H9 (cell line): ENCODE measurements around the gene P2RY8. TPM values are rescaled to one million over a fixed set of nuclear protein-coding genes. Genes with fewer than 3 reads are reported as not detected.

Source experiments
- DNase-seq: peaks from one replicate; pipeline ENCODE4 v3.0.0-alpha.2; 2017
- H2AFZ ChIP-seq: one replicate; pipeline ENCODE4 v1.6.1; 2013; ENCODE audit warnings: mild to moderate bottlenecking, low read length, control low read depth, moderate library complexity
- H2AK5ac ChIP-seq: 2 replicates; pipeline ENCODE4 v1.6.1; 2013; ENCODE audit warnings: low read length, control low read depth, mixed read lengths; ENCODE audit not compliant: insufficient read length
- H2BK120ac ChIP-seq: one replicate; pipeline ENCODE4 v1.6.1; 2013; ENCODE audit warnings: low read depth, mild to moderate bottlenecking, low read length, control low read depth, inconsistent platforms; ENCODE audit not compliant: poor library complexity, severe bottlenecking
- H2BK12ac ChIP-seq: 2 replicates; pipeline ENCODE4 v1.6.1; 2013; ENCODE audit warnings: low read length, control low read depth, mixed read lengths, low read depth; ENCODE audit not compliant: insufficient read length
- H2BK15ac ChIP-seq: 2 replicates; pipeline ENCODE4 v1.6.1; 2013; ENCODE audit warnings: low read depth, low read length, control low read depth
- H2BK20ac ChIP-seq: one replicate; pipeline ENCODE4 v1.6.1; 2013; ENCODE audit warnings: low read depth, mild to moderate bottlenecking, low read length, control low read depth, inconsistent platforms; ENCODE audit not compliant: poor library complexity, severe bottlenecking
- H2BK5ac ChIP-seq: 2 replicates; pipeline ENCODE4 v1.6.1; 2013; ENCODE audit warnings: low read length, control low read depth, mixed read lengths; ENCODE audit not compliant: insufficient read length
- H3K14ac ChIP-seq: 2 replicates; pipeline ENCODE4 v1.6.1; 2013; ENCODE audit warnings: low read length, control low read depth; ENCODE audit not compliant: insufficient read depth
- H3K18ac ChIP-seq: 2 replicates; pipeline ENCODE4 v1.6.1; 2013; ENCODE audit warnings: low read depth, mild to moderate bottlenecking, mixed read lengths, low read length, control low read depth; ENCODE audit not compliant: insufficient read length
- H3K23ac ChIP-seq: 2 replicates; pipeline ENCODE4 v1.6.1; 2013; ENCODE audit warnings: low read length, control low read depth, mixed read lengths, low read depth; ENCODE audit not compliant: insufficient read length
- H3K23me2 ChIP-seq: 2 replicates; pipeline ENCODE4 v1.6.1; 2013; ENCODE audit warnings: low read depth, mild to moderate bottlenecking, mixed read lengths, low read length, control low read depth; ENCODE audit not compliant: insufficient read length, poor library complexity, severe bottlenecking
- H3K27ac ChIP-seq: 2 replicates; pipeline ENCODE4 v1.5.1; 2013; ENCODE audit warnings: low read length, control low read depth, mixed read lengths, low read depth; ENCODE audit not compliant: insufficient read length
- H3K27me3 ChIP-seq: 2 replicates; pipeline ENCODE4 v1.6.1; 2013; ENCODE audit warnings: low read length, control low read depth, inconsistent platforms; ENCODE audit not compliant: insufficient read depth
- H3K4ac ChIP-seq: 2 replicates; pipeline ENCODE4 v1.6.1; 2013; ENCODE audit warnings: low read depth, mild to moderate bottlenecking, control low read depth, inconsistent platforms, low read length, moderate library complexity
- H3K4me1 ChIP-seq: 2 replicates; pipeline ENCODE4 v1.6.1; 2013; ENCODE audit warnings: low read length, control low read depth, inconsistent platforms; ENCODE audit not compliant: insufficient read depth
- H3K4me2 ChIP-seq: 2 replicates; pipeline ENCODE4 v1.6.1; 2013; ENCODE audit warnings: low read length, control low read depth, mixed read lengths; ENCODE audit not compliant: insufficient read length, insufficient read depth
- H3K56ac ChIP-seq: 2 replicates; pipeline ENCODE4 v1.6.1; 2013; ENCODE audit warnings: low read depth, mild to moderate bottlenecking, mixed read lengths, low read length, control low read depth; ENCODE audit not compliant: insufficient read length
- H3K79me1 ChIP-seq: 2 replicates; pipeline ENCODE4 v1.6.1; 2013; ENCODE audit warnings: low read depth, mild to moderate bottlenecking, moderate library complexity, low read length, control low read depth, inconsistent platforms; ENCODE audit not compliant: insufficient read depth, poor library complexity, severe bottlenecking
- H3K79me2 ChIP-seq: 2 replicates; pipeline ENCODE4 v1.6.1; 2013; ENCODE audit warnings: low read length, control low read depth, inconsistent platforms; ENCODE audit not compliant: insufficient read depth
- H3K9ac ChIP-seq: 2 replicates; pipeline ENCODE4 v1.6.1; 2013; ENCODE audit warnings: low read length, control low read depth, mixed read lengths; ENCODE audit not compliant: insufficient read length; ENCODE audit errors: extremely low read depth
- H3K9me3 ChIP-seq: one replicate; pipeline ENCODE4 v1.6.1; 2013; ENCODE audit warnings: low read depth, low read length, inconsistent platforms; ENCODE audit not compliant: control insufficient read depth
- H3T11ph ChIP-seq: one replicate; pipeline ENCODE4 v1.6.1; 2013; ENCODE audit warnings: mild to moderate bottlenecking, low read length, control low read depth, inconsistent platforms
- H4K20me1 ChIP-seq: one replicate; pipeline ENCODE4 v1.6.1; 2013; ENCODE audit not compliant: control insufficient read depth, insufficient read length, insufficient read depth
- H4K5ac ChIP-seq: 2 replicates; pipeline ENCODE4 v1.6.1; 2013; ENCODE audit warnings: low read depth, mild to moderate bottlenecking, mixed read lengths, low read length, control low read depth; ENCODE audit not compliant: insufficient read length
- H4K8ac ChIP-seq: replicated peaks from 2 replicates; pipeline ENCODE4 v1.6.1; 2013; ENCODE audit warnings: low read length, control low read depth, mixed read lengths, low read depth; ENCODE audit not compliant: insufficient read length
- H4K91ac ChIP-seq: 2 replicates; pipeline ENCODE4 v1.6.1; 2013; ENCODE audit warnings: low read depth, mild to moderate bottlenecking, moderate library complexity, mixed read lengths, low read length, control low read depth; ENCODE audit not compliant: insufficient read length
- H3K27ac Mint-ChIP-seq, 3 experiments: 2 replicates in 2 of 3; 3 replicates in 1 of 3; pipeline ENCODE4 v1.8.0; 2020 to 2021; ENCODE audit warnings: mixed read lengths in 3 of 3, mild to moderate bottlenecking in 1 of 3, moderate library complexity in 1 of 3
- H3K27me3 Mint-ChIP-seq: 2 replicates; pipeline ENCODE4 v1.8.0; 2021; ENCODE audit warnings: low read depth, mild to moderate bottlenecking, moderate library complexity, mixed read lengths
- H3K36me3 Mint-ChIP-seq, 3 experiments: 2 replicates in 2 of 3; 3 replicates in 1 of 3; pipeline ENCODE4 v1.8.0; 2020 to 2021; ENCODE audit warnings: low read depth in 3 of 3, mixed read lengths in 3 of 3; ENCODE audit not compliant: insufficient read depth in 1 of 3
- H3K4me1 Mint-ChIP-seq, 2 experiments: 2 replicates each; pipeline ENCODE4 v1.8.0; 2020; ENCODE audit warnings: mixed read lengths in 2 of 2
- H3K4me3 Mint-ChIP-seq, 2 experiments: 2 replicates in 1 of 2; 3 replicates in 1 of 2; pipeline ENCODE4 v1.8.0; 2020 to 2021; ENCODE audit warnings: mild to moderate bottlenecking in 2 of 2, mixed read lengths in 2 of 2, moderate library complexity in 1 of 2
- H3K9me3 Mint-ChIP-seq, 2 experiments: 2 replicates in 1 of 2; 3 replicates in 1 of 2; pipeline ENCODE4 v1.8.0; 2020; ENCODE audit warnings: mild to moderate bottlenecking in 2 of 2, mixed read lengths in 2 of 2, moderate library complexity in 1 of 2
- WGBS: extraction: QIAGEN DNeasy Blood & Tissue Kit; methylation state at CpG from one replicate; pipeline ENCODE4 v1.1.7; 2013; ENCODE audit warnings: missing lambda C conversion rate, low lambda C conversion rate, mixed read lengths; ENCODE audit not compliant: insufficient read length; ENCODE audit errors: extremely low coverage; 5-methylcytosine and 5-hydroxymethylcytosine counted together
- total RNA-seq: library from RNA; stranded (reverse); gene quantifications from 2 replicates; pipeline ENCODE4 v1.2.1, GENCODE V29; 2021
- TF ChIP-seq, protein P1 (sequence below): fragments of 200-600 bp; sonication (generic); conservative IDR thresholded peaks from 3 replicates; pipeline ENCODE4 v1.8.0; 2021; ENCODE audit warnings: antibody characterized with exemption, mild to moderate bottlenecking

Gene P2RY8
- total RNA-seq, 1 experiment from 2014 or later = not detected

DNA sequence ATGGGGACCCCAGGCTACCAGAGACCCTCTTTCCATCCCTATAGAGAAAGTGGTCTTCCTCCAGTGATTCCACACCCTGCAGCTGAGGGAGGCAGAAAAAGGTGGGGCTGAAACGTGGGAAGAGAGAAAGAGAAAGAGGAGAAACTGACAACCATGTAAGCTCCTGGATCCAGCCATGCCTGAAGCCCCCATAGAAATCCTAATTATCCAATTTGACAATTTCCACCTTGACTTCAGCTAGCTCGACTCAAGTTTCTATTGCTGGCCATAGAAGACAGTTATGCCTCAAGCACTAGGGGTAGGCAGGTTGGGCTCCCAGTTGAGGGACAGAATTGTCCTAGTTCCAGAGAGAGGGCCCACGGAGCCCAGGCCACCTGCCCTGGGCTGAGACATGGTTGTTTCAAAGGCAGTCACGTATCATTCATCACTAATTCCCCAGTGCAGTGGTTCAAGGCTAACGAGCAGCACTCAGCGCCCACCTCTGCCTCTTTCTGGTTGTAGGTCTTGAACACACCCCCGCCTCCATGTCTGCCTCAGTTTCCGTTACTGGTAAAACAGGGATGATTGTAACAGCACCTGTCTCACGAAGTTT is 44.5 kb downstream of the P2RY8 start:
- Histone ChIP-seq H4K5ac (no peak overlapping the region), H2BK5ac (no peak overlapping the region), H3K9me3 (no peaks in the 10 kb centered on the region), H3K27me3 (no peaks in the 10 kb centered on the region), H3K23me2 (no peaks in the 10 kb centered on the region), H3K27ac (no peak overlapping the region), H3K14ac (no peak overlapping the region), H3K4ac (no peak overlapping the region), H2BK12ac (no peak overlapping the region), H4K20me1 (no peaks in the 10 kb centered on the region), H3K4me1 (no peaks in the 10 kb centered on the region), H4K91ac (no peak overlapping the region), H3K18ac (no peak overlapping the region), H3K79me2 (no peaks in the 10 kb centered on the region), H3K23ac (no peak overlapping the region), H2AK5ac (no peak overlapping the region), H4K8ac (no peak overlapping the region), H3K4me2 (no peak overlapping the region), H2BK15ac (no peak overlapping the region), H3K56ac (no peak overlapping the region), H3K9ac (no peak overlapping the region), H3T11ph (no peak overlapping the region), H2AFZ (no peak overlapping the region), H2BK120ac (no peak overlapping the region), H3K79me1 (no peaks in the 10 kb centered on the region), H2BK20ac (no peak overlapping the region)
- TF ChIP-seq, protein P1, sequence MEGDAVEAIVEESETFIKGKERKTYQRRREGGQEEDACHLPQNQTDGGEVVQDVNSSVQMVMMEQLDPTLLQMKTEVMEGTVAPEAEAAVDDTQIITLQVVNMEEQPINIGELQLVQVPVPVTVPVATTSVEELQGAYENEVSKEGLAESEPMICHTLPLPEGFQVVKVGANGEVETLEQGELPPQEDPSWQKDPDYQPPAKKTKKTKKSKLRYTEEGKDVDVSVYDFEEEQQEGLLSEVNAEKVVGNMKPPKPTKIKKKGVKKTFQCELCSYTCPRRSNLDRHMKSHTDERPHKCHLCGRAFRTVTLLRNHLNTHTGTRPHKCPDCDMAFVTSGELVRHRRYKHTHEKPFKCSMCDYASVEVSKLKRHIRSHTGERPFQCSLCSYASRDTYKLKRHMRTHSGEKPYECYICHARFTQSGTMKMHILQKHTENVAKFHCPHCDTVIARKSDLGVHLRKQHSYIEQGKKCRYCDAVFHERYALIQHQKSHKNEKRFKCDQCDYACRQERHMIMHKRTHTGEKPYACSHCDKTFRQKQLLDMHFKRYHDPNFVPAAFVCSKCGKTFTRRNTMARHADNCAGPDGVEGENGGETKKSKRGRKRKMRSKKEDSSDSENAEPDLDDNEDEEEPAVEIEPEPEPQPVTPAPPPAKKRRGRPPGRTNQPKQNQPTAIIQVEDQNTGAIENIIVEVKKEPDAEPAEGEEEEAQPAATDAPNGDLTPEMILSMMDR = no peak
- Mint-ChIP-seq H3K4me3 (no peak overlapping the region; a peak in 1 of 5 replicates), H3K9me3 (peaks cover 21 to 22% of the 10 kb centered on the region in 2 experiments), H3K27ac (no peak overlapping the region; a peak in 1 of 7 replicates), H3K4me1 (peaks cover 3 to 8% of the 10 kb centered on the region in 2 experiments; a peak in 3 of 4 replicates), H3K27me3 (peaks cover 7% of the 10 kb centered on the region), H3K36me3 (peaks cover 0 to 5% (median 0%) of the 10 kb centered on the region in 3 experiments; a peak in 3 of 7 replicates)
- no peak for DNase-seq
- no CpG with 5 or more reads among the region's 9 CpGs for WGBS
